ENCODE measurements around the gene SCN1A. TPM values are rescaled to one million over a fixed set of nuclear protein-coding genes. Genes with fewer than 3 reads are reported as not detected.

The SCN1A gene
- total and polyA plus RNA-seq, 10 donors = under 0.01 TPM; not detected in 9

GRCh38 chr2:166092889-166093288, 34.9 kb downstream of the SCN1A start:
- Histone ChIP-seq H3K4me1 (no peaks in the 10 kb centered on the region), H3K36me3 (no peaks in the 10 kb centered on the region), H3K9me3 (no peaks in the 10 kb centered on the region), H3K4me3 (no peak overlapping the region), H3K27ac (no peak overlapping the region), H3K27me3 (replicated peaks in 1 of 7) (no peaks in the 10 kb centered on the region)
- TF ChIP-seq POLR2AphosphoS5 (IDR thresholded peaks at IDR 0.05) = no peak
- TF ChIP-seq POLR2A (IDR thresholded peaks at IDR 0.05) = no peak
- TF ChIP-seq CTCF (IDR thresholded peaks at IDR 0.05 in 8 of 11, conservative IDR thresholded peaks at IDR 0.05 in 3 of 11) = no peak
- DNase-seq = no peak
- intact Hi-C loops (cut with DNase I; ENCODE audit: low total_unique reads) = no loop called here
- 77 to 90% (median 84%) methylated on average over 3 of the region's 3 CpGs for WGBS, 5 donors

GRCh38 chr2:166091439-166091838, 36.4 kb downstream of the SCN1A start:
- Histone ChIP-seq H3K27me3 (replicated peaks in 1 of 7) (no peaks in the 10 kb centered on the region), H3K4me1 (no peaks in the 10 kb centered on the region), H3K9me3 (no peaks in the 10 kb centered on the region), H3K27ac (no peak overlapping the region), H3K36me3 (no peaks in the 10 kb centered on the region), H3K4me3 (no peak overlapping the region)
- WGBS, 5 donors = 22 to 44% (median 34%) methylated on average over 3 of the region's 3 CpGs
- intact Hi-C loops (cut with DNase I; ENCODE audit: low total_unique reads) = no loop called here
- TF ChIP-seq POLR2A (IDR thresholded peaks at IDR 0.05) (no peak), POLR2AphosphoS5 (IDR thresholded peaks at IDR 0.05) (no peak), CTCF (IDR thresholded peaks at IDR 0.05 in 8 of 11, conservative IDR thresholded peaks at IDR 0.05 in 3 of 11) (no peak)
- DNase-seq = no peak

- intact Hi-C loops (cut with DNase I; ENCODE audit: low total_unique reads) = no loop called here
- H3K36me3 ChIP-seq = no peaks in the 10 kb centered on the region
- H3K27me3 ChIP-seq (replicated peaks in 1 of 7) = no peaks in the 10 kb centered on the region
- no peaks in the 10 kb centered on the region for H3K9me3 ChIP-seq
- H3K4me3 ChIP-seq = no peak overlapping the region
- H3K27ac ChIP-seq = no peak overlapping the region
- DNase-seq = no peak
- TF ChIP-seq CTCF (IDR thresholded peaks at IDR 0.05 in 8 of 11, conservative IDR thresholded peaks at IDR 0.05 in 3 of 11) (no peak), POLR2AphosphoS5 (IDR thresholded peaks at IDR 0.05) (no peak), POLR2A (IDR thresholded peaks at IDR 0.05) (no peak)
- WGBS, 5 donors = 31 to 67% (median 41%) methylated on average over 5 of the region's 5 CpGs
- H3K4me1 ChIP-seq = no peaks in the 10 kb centered on the region
Measured at GRCh38 chr2:166090908-166091307, 36.9 kb downstream of the SCN1A start.

- Histone ChIP-seq H3K27ac (no peak overlapping the region), H3K36me3 (no peaks in the 10 kb centered on the region), H3K9me3 (no peaks in the 10 kb centered on the region), H3K4me3 (no peak overlapping the region), H3K27me3 (replicated peaks in 1 of 7) (no peaks in the 10 kb centered on the region), H3K4me1 (no peaks in the 10 kb centered on the region)
- DNase-seq = no peak
- TF ChIP-seq POLR2A (IDR thresholded peaks at IDR 0.05) = no peak
- TF ChIP-seq POLR2AphosphoS5 (IDR thresholded peaks at IDR 0.05) = no peak
- no peak for TF ChIP-seq CTCF (IDR thresholded peaks at IDR 0.05 in 8 of 11, conservative IDR thresholded peaks at IDR 0.05 in 3 of 11)
- intact Hi-C loops (cut with DNase I; ENCODE audit: low total_unique reads) = no loop called here
- 83 to 91% (median 86%) methylated on average over 2 of the region's 2 CpGs for WGBS, 5 donors
Measured at GRCh38 chr2:166090346-166090745, 37.5 kb downstream of the SCN1A start.

All from spleen (tissue), 11 donors.